Fibroblast of skin of left quadriceps (primary cell): ENCODE measurements around the gene PEAK1.
A peak's percentile ranks its signal among the peaks of the same experiment; 100 is the strongest.
"Not testable (repeated sequence)": the region's sequence is repeated elsewhere in the genome, so short reads cannot be mapped to it uniquely, and the experiment has no call there.

ENCODE experiments used
- DNase-seq, 2 experiments: peaks; one replicate each; pipeline ENCODE4 v3.0.0-alpha.2; 2013; ENCODE audit warnings: low read depth in 2 of 2

PEAK1 gene

DNA sequence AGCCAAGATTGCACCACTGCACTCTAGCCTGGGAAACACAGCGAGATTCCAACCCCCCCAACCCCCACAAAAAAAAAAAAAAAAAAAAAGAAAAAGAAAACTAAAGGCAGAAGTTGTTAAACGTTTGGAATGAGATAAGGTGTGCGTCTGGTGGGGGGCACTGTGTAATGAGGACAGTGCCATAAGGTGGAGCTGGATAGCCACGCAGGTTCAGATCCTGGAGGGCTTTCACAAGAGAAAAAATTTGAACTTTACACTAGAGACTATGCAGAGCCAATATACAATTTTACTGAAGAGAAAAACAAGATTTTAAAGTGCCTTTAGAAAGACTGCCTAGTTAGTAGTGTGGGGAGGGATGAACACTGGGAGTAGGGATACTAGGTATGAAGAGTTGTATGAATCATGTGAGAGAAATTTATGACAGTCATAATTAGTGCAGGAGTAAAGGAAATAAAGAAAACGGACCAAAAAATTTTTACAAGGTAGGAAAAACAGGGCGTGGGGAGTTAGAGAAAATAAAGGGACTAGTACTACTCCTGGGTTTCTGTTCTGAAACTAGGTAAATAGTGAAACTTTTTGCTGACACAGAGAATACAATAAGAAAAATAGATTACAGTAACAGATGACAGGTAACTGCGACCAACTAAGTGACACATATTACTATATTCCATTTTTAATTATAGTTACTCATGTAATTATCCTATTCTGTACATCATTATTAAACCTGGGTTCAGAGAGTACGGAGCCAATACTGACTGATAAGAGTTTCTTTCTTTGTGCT, 108.1 kb downstream of the PEAK1 start:
- no peak for DNase-seq

- DNase-seq: no peak
Measured at GRCh38 chr15:77311020-77311419, 108.9 kb downstream of the PEAK1 start.

DNA sequence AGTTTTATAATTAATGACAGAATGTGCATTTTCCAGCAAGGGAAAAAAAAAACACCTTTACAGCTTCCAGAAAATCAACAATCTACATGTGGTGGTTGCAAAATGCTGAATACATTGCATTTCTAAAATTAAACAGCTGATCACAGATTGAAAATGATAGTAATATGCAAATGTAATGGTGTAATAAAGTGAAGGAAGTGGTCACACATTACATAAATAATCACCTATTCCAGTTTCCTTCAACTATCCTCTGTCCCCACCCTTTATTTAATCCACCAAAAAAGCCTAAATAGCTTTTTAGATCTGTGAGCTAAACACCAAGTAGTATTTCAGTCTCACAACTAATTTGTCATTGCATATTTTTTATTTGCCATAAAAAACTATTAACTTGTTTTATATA, 110.5 kb downstream of the PEAK1 start:
- DNase-seq: no peak

DNA sequence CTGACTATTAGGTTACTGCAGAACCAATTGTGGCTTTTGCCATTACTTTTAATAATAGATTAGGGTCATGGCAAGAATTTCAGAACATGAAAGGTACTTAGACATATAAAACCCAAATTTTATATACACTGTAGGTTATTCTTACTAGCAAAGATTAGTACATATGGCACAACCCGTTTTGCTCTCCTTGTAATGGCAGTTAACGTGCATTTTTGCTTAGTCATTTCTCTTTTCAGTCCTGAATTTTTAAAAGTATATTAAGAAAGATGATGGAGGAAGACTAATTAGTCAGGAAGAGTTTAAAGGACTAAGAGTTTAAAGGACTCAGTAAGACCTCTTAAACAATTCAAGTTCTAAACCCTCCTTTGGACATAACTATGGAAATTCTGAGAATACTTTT, 114.0 kb downstream of the PEAK1 start:
- no peak for DNase-seq

DNA sequence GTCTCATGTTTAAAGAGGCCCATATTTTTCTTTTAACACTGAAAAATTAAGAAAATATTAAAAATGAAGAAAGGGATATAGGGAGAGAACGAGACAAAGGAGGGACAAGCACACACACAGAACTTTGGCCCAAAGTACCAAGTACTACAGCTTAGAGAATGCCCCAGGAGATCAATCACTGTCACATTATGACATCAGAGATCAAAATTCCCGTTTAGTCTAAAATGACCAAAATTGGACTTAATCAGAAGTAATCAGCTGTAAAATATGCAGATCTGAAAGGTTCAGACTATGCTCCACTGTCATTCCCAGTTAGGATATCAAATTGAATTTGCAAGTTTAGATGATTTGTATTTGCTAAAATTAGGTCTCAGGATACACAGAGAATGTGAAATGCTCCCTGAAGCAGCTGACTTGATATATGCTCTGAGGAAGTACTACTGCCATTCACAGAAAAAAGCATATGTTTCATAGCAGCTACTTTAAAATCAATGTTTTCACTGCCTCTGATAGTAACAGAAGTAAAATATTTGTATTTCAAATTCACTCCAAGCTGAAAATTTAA, 123.0 kb downstream of the PEAK1 start:
- DNase-seq: no peak

- DNase-seq: peak; percentile 43 to 44
Measured at GRCh38 chr15:77295446-77295845, 124.5 kb downstream of the PEAK1 start.

GRCh38 chr15:77292969-77293558, 126.8 kb downstream of the PEAK1 start:
- DNase-seq: no peak

- no peak for DNase-seq
Measured at GRCh38 chr15:77291107-77291506, 128.8 kb downstream of the PEAK1 start.

DNA sequence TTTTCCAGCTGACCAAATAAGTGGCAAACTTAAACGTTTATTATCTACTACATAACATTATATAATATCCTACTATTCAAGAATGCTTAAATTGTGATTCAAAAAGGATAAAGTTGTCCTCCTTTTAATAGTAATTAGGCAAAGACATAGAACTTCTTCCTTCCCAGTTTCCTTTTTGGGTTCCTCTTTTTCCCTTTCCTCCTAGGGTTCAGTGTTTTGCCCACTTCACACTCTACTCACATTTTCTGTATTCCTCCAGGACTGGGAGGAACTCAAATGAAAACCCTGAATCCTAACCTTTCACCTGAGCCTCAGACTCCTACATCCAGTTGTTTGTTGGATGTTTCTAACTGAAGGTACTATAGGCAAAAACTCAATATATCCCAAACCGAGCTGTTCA, 132.5 kb downstream of the PEAK1 start:
- no peak for DNase-seq

DNA sequence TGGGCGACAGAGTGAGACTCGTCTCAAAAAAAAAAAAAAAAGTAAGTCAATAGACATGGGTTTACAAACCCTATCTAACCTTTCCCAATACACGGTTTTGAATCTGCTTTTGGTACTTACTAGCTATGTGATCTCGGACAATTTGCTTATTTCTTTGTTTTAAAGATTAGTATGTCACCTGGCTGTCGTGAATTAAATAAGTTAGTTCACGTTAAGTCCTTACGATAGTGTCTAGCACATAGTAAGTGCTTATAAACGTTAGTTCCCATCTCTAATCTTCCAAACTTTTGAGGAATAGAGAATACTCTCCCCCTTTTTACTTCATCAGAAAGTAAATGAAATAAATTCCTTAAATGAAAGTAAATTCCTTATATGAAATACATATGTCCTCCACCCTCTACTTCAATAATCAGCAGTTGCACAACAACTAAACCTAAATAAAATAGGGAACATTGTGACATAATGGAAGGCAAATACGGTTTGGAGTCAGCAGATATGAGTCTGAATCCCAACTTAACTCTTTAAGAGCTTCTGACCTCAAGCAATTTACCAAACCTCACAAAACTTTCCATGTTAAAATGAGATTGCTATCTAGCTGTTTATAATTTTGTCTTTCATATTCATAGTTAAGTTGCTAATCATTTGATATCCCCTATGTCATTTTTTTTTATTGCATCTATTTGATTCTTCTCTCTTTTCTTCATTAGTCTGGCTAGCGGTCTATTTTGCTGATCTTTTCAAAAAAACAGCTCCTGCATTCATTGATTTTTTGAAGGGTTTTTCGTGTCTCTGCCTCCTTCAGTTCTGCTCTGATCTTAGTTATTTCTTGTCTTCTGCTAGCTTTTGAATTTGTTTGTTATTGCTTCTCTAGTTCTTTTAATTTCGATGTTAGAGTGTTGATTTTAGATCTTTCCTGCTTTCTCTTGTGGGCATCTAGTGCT, 134.6 kb downstream of the PEAK1 start:
- no peak for DNase-seq

DNA sequence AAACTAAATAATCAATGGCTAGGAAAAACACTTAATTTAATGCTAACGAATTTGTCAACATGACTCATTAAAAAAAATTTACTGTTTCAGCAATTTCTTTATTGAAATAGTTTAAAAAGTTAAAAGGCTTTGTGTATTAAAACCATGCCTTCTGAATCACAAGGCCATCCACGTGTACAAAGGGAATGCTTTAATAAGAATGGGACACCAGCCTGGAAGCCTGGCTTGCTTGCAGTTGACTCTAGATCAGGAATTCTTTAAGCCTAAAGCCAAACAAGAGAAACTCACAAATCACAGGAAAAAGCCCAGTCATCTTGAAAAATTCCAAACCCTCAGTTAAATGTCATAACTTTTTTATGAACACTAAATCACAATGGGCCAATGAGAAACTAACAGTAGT, 137.6 kb downstream of the PEAK1 start:
- DNase-seq: peak; percentile 85 to 88

- no peak for DNase-seq
Measured at GRCh38 chr15:77276943-77277342, 143.0 kb downstream of the PEAK1 start.

DNA sequence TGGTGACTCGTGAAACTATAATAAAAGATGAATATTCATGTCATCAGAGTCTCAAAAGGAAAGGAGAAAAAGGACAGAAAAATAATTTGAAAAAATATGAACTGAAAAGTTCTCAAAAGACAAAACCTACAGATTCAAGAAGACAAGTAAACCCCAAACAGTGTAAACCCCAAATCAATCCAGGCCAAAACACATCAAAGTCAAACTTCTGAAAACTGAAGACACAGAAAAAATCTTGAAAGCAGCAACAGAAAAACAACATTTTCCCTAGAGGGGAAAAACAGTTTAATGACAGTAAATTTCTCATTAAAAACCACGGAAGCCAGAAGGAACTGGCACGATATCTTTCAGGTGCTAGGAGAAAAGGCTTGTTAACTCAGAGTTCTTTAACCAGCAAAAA, 143.8 kb downstream of the PEAK1 start:
- no peak for DNase-seq

DNA sequence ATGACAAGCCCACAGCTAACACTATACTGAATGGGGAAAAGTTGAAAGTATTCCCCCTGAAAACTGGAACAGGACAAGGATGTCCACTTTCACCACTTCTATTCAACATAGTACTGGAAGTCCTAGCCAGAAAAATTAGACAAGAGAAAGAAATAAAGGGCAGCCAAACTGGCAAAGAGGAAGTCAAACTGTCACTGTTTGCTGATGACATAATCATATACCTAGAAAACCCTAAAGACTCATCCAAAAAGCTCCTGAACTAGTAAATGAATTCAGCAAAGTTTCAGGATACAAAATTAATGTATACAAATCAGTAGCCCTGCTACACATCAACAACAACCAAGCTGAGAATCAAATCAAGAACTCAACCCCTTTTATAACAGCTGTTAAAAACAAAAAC, 146.8 kb downstream of the PEAK1 start:
- DNase-seq: not testable (repeated sequence)

DNA sequence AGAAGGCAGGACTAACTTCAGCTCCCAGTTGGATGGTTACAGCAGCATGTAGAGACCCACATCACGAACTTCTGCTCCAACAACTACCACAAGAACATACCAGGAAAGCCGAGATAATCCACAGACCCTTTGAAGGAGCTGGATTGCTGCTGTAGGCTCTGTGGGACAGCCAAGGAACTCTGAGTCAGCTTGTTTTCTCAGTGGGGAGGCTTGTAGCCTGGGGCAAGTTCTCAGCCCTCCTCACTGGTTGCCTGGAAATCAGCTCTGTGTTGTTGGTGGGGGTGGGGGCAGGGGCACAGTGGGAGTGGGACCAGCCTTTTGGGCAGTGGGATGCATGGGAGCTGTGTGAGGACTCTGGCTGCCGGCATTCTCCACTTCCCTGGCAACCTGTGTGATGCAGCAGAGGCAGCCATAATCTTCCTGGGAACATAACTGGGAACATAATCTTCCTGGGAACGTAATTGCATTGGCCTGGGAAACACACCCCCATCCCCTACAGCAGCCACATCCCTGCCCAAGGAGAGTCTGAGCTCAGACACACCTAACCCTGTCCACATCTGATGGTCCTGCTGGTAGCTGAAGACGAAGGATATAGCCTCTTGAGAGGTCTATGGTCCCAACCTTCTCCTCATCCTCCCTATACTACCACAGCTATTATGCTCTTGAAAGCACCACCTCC, 153.1 kb downstream of the PEAK1 start:
- DNase-seq: peak; percentile 39 to 41

GRCh38 chr15:77255385-77255784, 164.5 kb downstream of the PEAK1 start:
- no peak for DNase-seq

DNA sequence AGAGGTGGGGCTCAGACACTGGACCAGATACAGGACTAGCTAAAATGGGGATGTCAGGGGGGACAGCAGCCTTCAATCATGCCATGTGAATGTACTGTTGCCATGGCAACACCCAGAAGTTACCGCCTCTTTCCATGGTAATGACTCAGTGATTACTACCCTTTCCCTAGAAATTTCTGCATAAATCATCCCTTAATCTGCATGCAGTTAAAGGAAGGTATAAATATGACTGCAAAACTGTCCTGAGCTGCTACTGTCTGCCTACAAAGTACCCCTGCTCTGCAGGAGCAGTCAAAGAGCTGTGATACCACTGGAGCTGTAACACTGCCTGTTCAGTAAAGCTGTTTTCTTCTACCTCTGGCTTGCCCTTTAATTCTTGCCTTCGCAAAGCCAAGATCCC, 168.2 kb downstream of the PEAK1 start:
- no peak for DNase-seq

DNA sequence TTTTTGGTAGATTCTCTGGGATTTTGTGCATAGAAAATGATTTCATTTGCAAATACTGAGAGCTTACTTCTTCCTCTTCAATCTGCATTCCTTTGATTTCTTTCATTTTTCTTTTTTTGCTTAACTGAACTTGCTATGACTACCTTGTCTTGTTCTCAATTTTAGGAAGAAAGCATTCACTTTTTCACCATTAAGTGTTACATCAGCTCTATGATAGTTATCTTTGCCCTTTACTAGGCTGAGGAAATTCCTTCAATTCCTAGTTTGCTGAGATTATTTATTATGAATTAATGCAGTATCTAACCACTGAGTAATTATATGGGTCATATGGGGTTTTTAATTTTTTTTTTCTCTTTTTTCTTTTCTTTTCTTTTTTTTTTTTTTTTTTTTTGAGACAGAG, 172.8 kb downstream of the PEAK1 start:
- no peak for DNase-seq

GRCh38 chr15:77243716-77244401, 176.0 kb downstream of the PEAK1 start:
- DNase-seq: no peak

- no peak for DNase-seq
Measured at GRCh38 chr15:77243135-77243534, 176.8 kb downstream of the PEAK1 start.
